GM18517 (cell line): ENCODE data around the gene IDH2.
"Not testable (repeated sequence)": the region's sequence is repeated elsewhere in the genome, so short reads cannot be mapped to it uniquely, and the experiment has no call there.

Experiments used
- ATAC-seq: cut with Tn5 transposase; IDR thresholded peaks from one replicate; pipeline ENCODE4 v1.9.1; 2021; ENCODE audit warnings: mild to moderate bottlenecking, moderate library complexity; ENCODE audit not compliant: unreplicated experiment

The IDH2 gene

GRCh38 chr15:90085565-90085964, 16.7 kb downstream of the IDH2 start:
- ATAC-seq = no peak

DNA sequence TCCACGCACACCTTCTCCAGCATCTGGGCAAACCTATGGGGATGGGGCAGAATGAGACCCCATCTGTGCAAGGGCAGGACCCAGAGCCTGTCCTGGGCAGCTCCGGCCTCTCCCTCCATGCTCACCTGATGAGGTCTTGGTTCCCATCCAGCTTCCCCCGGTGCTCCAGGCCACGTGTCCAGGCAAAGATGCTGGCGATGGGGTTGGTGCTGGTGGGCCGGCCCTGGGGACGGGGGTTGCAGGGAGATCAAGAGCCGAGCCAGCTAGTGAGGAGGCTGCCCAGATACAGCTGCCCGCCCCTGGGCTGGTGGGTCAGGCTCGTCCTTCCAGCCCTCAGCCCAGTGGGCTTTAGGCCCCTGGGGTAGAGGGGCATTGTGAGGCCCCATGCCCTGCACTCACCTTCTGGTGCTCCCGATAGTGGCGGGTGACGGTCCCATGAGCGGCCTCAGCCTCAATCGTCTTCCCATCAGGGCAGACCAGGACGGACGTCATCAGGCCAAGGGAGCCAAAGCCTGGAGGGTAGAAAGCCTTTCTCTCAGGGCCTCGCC, 17.3 kb downstream of the IDH2 start:
- ATAC-seq = no peak

GRCh38 chr15:90083954-90084607, 18.2 kb downstream of the IDH2 start:
- no peak for ATAC-seq

- no peak for ATAC-seq
These were observed 18.8 kb downstream of the IDH2 start for GRCh38 chr15:90083419-90083818.

DNA sequence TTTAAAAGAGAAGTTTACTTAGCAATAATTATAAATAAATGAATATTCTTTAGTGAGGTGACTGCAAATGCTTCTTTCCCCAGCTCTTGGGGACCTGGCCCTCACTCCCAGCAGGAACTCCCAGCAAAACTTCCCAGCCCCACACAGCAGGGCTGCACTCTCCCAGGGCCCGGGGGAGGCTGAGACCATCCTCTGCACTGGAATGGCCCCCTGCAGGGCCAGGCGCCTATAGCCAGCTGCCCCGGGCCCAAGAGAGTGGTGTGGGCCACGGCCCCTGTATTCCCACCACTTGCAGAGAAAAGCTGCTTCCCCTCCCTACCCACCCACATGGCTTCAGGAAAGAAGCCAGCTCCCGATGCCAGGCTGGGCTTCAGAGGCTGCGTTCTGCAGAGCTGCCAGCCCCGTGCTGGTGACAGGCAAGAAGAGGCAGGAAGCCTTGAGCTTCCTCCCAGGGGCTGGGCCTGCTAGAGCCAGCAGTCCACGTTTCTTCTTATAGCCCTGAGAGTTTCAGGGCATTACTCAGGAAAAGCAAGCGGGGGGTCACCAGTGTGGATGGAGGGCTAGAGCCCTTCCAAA, 20.0 kb downstream of the IDH2 start:
- ATAC-seq = no peak

DNA sequence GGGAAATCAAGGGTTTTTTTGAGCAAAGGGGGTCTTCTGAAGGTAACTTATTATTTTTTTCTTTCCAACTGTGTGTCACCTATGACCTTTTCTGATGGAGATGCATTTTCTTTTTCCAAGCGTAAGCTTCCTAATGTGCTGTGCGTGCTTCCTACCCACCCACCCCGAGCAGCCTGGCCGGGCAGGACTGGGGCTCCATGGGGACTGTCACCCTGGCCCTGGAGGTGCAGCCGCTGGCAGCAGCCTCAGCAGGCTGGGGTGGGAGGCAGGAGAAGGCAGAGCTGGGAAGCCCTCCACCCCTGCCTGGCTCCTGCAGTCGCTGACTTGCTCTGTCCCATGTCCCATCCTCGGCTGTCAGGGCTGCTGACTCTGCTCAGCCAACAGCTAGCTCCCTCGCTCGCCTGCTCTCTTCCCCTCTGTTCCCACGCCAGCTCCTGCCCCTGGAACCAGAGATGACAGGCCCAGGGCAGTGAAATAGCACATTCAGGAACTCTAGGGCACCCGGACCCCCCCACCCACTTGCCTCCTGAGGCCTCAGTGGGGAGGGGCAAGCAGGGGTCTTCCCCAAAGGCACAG, 21.4 kb downstream of the IDH2 start:
- ATAC-seq = no peak

- no peak for ATAC-seq
These were observed 21.9 kb downstream of the IDH2 start for GRCh38 chr15:90080458-90080755.

DNA sequence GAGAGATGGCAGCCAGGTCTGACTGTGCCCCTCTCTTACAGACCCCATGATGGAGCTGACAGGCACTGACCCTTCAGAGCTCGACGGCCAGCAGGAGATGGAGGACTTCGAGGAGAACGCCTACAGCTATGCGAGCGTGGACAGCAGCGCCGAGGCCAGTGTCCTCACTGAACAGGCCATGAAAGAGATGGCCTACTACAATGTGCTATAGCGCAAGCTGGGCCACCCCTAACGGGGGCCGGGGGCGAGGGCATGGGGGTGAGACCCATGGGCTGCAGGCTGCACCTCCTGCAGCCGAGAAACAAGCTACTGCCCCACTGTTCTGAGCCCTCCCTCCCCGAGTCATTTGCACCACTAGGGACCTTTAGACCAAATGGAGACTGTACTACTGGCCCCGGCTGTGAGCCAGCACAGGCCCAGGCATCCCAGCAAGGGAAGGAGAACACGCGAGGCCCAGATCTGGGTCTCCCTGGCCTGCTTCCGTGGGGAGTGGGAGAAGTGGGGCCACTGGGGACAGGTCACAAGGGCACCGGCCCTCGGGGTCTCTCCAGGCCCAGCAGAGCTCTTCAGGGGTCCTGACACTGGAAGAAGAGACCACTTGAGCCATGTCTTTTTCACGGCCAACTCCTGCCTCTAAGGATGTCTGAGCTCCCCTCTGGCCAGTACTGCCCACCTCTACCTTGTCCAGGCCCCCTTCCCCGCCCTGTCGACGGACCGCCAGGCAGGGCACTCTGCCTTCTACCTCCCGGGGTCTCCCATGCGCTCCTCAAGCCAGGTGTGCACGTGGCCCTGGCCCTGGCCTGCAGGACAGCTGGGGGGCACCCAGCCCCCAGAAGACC, 22.4 kb downstream of the IDH2 start:
- no peak for ATAC-seq

- no peak for ATAC-seq
These were observed 23.3 kb downstream of the IDH2 start for GRCh38 chr15:90078965-90079364.

DNA sequence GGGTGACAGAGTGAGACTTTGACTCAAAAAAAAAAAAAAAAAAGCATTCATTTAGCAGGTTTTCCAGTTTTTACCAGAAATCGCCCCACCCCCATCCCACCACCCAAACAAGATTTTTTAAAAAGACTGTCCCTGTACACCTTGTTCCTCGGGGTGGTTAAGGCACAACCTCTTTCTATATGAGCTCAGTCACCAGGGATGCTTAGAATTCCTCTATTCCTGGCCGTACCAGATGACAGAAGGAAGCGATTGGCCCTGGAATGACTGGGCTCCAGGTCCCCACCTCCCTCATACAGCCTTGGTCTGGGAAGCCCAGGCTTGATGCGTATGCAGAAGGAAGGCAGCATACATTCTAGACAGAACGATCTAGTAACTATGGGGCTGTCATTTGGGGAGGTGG, 25.6 kb downstream of the IDH2 start:
- ATAC-seq = no peak

DNA sequence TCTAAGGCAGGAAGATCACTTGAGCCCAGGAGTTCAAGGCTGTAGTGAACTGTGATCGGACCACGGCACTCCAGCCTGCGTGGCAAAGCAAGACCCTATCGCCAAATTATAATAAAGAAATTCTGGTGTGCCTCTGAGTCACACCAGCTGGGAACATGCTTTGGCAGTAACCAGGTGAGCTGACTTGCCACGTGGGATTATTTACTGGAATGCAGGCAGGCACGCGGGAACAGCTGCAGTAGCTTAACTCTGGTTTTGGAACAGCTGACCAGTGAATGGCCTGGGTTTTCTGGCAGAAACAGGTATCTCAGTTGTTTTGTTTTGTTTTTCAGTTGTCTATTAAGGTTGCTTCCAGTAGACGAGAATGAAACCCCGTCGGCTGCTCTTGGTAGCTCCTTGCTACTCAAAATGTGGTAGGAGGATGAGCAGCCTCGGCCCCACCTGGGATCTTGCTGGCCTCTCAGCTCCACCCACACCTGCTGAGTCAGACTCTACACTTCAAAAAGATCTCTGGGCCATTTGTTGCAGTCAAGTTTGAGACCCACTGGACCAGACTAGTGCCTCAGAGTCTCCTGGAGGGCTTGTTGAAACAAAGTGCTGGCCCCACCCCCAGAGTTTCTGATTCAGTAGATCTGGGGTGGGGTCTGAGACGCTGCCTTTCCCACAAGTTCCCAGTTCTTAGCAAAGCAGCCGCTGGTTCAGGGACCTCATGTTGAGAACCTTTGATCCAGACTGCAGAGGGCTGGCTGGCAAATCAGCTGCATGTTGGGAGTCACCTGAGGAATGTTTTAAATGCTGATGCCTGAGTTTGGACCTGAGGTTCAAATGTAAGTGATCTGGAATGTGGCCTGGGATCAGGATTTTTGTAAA, 26.6 kb downstream of the IDH2 start:
- no peak for ATAC-seq

DNA sequence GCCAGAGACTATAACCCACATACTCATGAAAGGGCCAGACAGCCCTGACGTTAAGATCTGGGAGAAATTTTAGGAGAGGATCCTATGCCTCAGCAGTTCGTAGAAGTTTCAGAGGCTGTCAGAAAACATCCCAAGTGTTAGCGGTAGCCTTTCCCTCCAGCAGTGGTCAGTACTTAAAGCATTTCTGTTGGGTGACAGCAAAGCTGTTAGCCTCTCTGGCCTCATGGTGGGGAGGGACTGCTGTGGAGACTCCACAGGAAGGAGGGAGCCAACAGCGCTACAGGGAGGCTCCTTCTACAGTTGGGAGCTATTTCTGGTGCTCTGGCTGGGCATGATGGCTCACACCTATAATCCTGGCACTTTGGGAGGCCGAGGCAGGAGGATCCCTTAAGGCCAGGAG, 27.4 kb downstream of the IDH2 start:
- no peak for ATAC-seq

DNA sequence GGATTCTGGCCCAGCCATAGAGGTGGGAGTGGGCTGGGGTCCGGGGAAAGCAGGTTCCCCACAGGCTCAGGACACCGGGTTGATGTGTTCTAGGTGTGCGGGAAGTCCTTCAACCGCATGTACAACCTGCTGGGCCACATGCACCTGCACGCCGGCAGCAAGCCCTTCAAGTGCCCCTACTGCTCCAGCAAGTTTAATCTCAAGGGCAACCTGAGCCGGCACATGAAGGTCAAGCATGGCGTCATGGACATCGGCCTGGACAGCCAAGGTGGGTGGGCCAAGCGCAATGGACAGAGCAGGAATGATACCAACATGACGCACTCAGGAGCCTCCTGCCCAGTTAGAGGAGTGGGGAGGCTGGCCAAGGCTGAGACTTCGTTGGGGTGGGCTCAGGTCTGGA, 28.2 kb downstream of the IDH2 start:
- ATAC-seq = no peak

DNA sequence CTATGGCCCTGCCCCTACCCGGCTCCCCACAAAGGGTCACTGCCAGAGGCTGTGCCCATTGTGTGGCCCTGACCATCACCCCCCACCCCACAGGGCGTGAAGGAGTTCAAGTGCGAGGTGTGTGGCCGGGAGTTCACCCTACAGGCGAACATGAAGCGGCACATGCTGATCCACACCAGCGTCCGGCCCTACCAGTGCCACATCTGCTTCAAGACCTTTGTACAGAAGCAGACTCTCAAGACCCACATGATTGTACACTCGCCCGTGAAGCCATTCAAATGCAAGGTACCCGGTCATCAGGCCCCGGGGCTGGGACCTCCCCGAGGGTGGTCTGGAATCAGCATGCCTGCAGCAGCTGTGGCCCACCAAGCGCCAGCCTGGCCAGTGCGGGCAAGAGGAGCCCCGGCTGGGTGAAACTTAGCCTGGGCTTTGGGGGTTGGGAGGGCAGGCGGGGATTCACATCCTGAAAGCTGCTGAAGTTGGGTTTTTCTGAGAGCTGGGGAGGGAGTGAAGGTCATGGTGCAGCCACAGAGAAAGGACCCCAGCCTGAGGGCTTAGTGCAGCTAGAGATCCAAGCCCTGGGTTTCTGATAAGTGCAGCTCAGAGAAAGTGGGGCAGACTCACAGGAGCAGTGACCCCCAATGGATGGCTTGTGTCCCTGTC, 29.2 kb downstream of the IDH2 start:
- no peak for ATAC-seq

DNA sequence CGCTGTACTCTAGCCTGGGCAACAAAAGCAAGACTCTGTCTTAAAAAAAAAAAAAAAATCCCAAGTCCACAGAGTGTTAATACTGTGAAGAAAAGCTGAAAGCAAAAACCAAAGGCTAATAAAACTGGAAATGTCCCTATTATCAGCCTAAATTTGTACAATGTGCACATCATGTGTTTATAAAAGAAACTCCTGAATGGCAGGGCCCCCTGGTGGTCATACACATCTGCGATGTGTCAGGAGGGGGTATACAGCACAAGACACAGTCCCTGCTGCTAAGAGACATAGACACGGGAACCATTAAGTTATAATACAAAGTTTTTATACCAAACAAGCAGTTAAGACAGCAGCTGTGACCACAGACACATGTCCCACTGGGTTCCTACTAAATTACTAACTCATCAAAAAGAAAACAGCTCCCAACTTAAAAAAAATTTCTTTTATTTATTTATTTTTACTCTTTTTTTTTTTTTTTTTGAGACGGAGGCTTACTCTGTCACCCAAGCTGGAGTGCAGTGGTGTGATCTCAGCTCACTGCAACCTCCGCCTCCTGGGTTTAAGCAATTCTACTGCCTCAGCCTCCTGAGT, 31.0 kb downstream of the IDH2 start:
- peak; percentile 62 for ATAC-seq

DNA sequence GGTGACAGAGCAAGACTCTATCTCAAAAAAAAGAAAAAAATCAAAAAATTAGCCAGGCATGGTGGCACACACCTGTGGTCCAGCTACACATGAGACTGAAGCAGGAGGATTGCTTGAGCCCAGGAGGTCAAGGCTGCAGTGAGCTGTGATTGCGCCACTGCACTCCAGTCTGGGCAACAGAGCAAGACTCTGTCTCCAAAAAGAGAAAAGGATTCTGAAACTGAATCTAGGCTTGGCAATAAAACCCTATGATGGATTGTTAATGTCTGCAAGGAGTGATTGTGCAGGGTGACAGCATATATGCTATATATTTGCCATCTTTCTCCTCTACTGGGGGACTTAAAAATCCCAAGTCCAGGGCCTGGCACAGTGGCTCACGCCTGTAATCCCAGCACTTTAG, 31.6 kb downstream of the IDH2 start:
- ATAC-seq = not testable (repeated sequence)

GRCh38 chr15:90067953-90068606, 34.2 kb downstream of the IDH2 start:
- no peak for ATAC-seq

GRCh38 chr15:90067181-90067952, 34.9 kb downstream of the IDH2 start:
- ATAC-seq = no peak

DNA sequence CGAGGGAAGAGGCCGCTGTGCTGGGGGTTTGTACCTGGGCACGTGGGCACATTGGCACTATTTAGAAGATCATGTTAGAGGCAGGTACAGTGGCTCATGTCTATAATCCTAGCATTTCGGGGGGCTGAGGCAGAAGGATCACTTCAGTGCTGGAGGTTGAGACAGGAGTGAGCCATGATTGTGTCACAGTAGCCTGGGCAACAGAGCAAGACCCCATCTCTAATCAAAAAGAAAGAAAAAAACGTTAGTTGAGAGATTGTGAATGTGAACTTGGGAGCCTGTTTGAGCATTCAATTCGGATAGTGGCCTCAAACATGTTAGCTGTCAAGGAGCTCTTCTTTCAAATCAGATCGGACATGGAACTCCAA, 36.6 kb downstream of the IDH2 start:
- ATAC-seq = no peak
